GM12891 (cell line): ENCODE results near the gene LRP5.

Source experiments
- POLR2A ChIP-seq: IDR thresholded peaks from 2 replicates; pipeline ENCODE4 v1.6.1; 2011; ENCODE audit warnings: low read depth, low read length, control low read depth
- POLR2AphosphoS5 ChIP-seq: IDR thresholded peaks from 2 replicates; pipeline ENCODE4 v1.6.1; 2011; ENCODE audit warnings: low read depth, low read length, control low read depth
- TAF1 ChIP-seq: IDR thresholded peaks from 2 replicates; pipeline ENCODE4 v1.6.1; 2011; ENCODE audit warnings: low read depth, low read length, control low read depth

- TF ChIP-seq TAF1 (no peak), POLR2A (no peak), POLR2AphosphoS5 (no peak)
These were observed 100.4 kb downstream of the LRP5 start for GRCh38 chr11:68412593-68413475.
